Esophagus (tissue), 2 donors: ENCODE results near the gene SEMA5A. TPM values are rescaled to one million over a fixed set of nuclear protein-coding genes. Genes with fewer than 3 reads are reported as not detected.

ENCODE experiments used
- H3K27ac ChIP-seq, 2 donors: one replicate each; pipeline ENCODE4 v1.5.1; 2013; ENCODE audit warnings: low read depth in 2 of 2, mild to moderate bottlenecking in 2 of 2, inconsistent platforms in 1 of 2, low read length in 1 of 2, moderate library complexity in 1 of 2
- H3K27me3 ChIP-seq, 2 donors: one replicate each; pipeline ENCODE4 v1.6.1; 2013; ENCODE audit warnings: low read length in 2 of 2, control low read depth in 1 of 2, mild to moderate bottlenecking in 1 of 2; ENCODE audit not compliant: insufficient read depth in 2 of 2, control insufficient read depth in 1 of 2
- H3K36me3 ChIP-seq, 2 donors: one replicate each; pipeline ENCODE4 v1.6.1; 2013; ENCODE audit warnings: low read length in 1 of 2; ENCODE audit not compliant: control insufficient read depth in 2 of 2, insufficient read depth in 2 of 2
- H3K4me1 ChIP-seq, 2 donors: one replicate each; pipeline ENCODE4 v1.6.1; 2013; ENCODE audit warnings: low read length in 1 of 2; ENCODE audit not compliant: control insufficient read depth in 2 of 2, insufficient read depth in 2 of 2
- H3K4me3 ChIP-seq, 2 donors: one replicate each; pipeline ENCODE4 v1.5.1; 2013; ENCODE audit warnings: low read length in 2 of 2, mild to moderate bottlenecking in 2 of 2, low read depth in 1 of 2, moderate library complexity in 1 of 2
- H3K9me3 ChIP-seq, 2 donors: one replicate each; pipeline ENCODE4 v1.6.1; 2013; ENCODE audit warnings: mild to moderate bottlenecking in 2 of 2, low read depth in 1 of 2, low read length in 1 of 2, moderate library complexity in 1 of 2; ENCODE audit not compliant: control insufficient read depth in 2 of 2, insufficient read depth in 1 of 2
- WGBS, 2 donors: extraction: QIAGEN DNeasy Blood & Tissue Kit; methylation state at CpG; one replicate each; pipeline ENCODE4 v1.1.7; 2013; 5-methylcytosine and 5-hydroxymethylcytosine counted together
- polyA plus RNA-seq, 2 donors: library from polyadenylated mRNA; stranded (reverse); fragments of 200-250 nt; gene quantifications; one replicate each; pipeline ENCODE4 v1.2.3, GENCODE V29; 2013
- donor health status: healthy with polysubstance abuse.
- donor health status: Bipolar disorder and iron deficiency.

Gene SEMA5A
- polyA plus RNA-seq, 2 donors = 1.3 to 1.9 TPM

DNA sequence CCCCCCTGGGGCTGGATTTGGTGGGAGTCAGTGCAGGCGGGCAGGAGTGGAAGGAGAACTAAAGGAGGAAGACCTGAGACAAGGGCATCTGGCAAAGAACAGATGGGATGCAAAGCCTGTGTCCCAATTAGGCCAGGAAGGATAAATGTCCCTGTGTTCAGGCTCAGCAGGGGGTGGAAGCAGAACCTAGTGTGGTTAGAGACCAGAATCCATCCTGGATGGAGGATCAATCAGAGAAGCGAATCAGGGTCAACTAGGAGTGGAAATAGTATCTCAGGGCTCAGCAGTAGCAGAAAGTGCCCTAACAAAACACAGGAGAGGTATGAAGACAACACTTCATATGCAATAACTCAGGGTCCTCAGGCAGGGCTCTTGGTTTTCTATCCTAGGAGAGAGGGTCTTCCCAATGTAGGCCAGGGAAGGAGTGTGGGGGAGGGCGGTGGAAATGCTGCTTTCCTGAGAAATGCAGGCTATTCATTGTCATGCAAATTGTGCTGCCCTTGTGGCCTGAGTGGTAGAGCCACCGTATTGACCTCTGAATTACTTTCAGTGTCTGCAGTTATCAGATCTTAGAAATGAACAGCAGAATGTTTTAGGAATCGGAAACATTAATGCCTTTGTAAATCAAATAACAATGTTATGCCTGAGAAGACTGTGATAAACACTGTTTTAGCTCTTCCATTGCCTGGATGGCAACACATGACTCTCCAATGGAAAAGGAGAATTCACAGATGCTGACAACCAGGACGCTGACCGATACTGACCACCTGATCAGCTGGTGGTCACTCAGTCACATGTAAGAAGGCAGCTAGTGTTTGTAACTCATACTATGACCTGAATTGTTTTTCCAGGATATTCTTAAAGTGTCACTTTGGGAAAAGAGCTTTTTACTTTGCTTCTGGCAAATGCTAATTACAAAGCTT is 323.6 kb downstream of the SEMA5A start:
- Histone ChIP-seq H3K4me1 (no peaks in the 10 kb centered on the region), H3K36me3 (no peaks in the 10 kb centered on the region), H3K27ac (no peak overlapping the region), H3K27me3 (no peaks in the 10 kb centered on the region), H3K4me3 (no peak overlapping the region), H3K9me3 (no peaks in the 10 kb centered on the region)
- 88 to 89% methylated on average over 7 of the region's 7 CpGs for WGBS, 2 donors

- WGBS, 2 donors = 88 to 93% methylated on average over 4 of the region's 4 CpGs
- Histone ChIP-seq H3K27me3 (no peaks in the 10 kb centered on the region), H3K4me1 (peaks cover 0 to 3% of the 10 kb centered on the region in 2 donors), H3K36me3 (no peaks in the 10 kb centered on the region), H3K9me3 (no peaks in the 10 kb centered on the region), H3K27ac (no peak overlapping the region), H3K4me3 (no peak overlapping the region)
Measured at GRCh38 chr5:9218358-9218757, 327.5 kb downstream of the SEMA5A start.

DNA sequence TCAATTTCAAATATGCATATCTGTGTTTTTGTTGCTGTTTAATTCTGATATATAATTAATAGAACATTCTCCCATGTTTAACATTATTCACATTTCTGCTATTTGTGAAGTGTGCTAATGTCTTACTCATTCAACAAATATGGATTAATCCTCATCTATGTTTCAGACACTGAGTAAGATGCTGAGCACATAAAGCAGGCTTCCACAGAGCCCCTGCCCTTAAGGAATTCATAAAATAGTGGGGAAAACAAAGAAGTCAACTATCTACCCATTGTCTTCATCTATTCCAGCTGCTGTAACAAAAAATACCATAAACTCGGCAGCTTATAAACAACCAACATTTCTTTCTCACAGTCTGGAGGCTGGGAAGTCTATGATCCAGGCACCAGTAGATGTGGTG is 333.3 kb downstream of the SEMA5A start:
- Histone ChIP-seq H3K4me3 (no peak overlapping the region), H3K4me1 (peaks cover 0 to 3% of the 10 kb centered on the region in 2 donors), H3K36me3 (no peaks in the 10 kb centered on the region), H3K27ac (no peak overlapping the region), H3K27me3 (no peaks in the 10 kb centered on the region), H3K9me3 (no peaks in the 10 kb centered on the region)
- 36 to 83% methylated on average over 1 of the region's 1 CpG for WGBS, 2 donors

GRCh38 chr5:9209846-9210492 is 335.9 kb downstream of the SEMA5A start:
- Histone ChIP-seq H3K4me3 (no peak overlapping the region), H3K4me1 (peaks cover 0 to 3% of the 10 kb centered on the region in 2 donors), H3K27ac (no peak overlapping the region), H3K27me3 (no peaks in the 10 kb centered on the region), H3K9me3 (no peaks in the 10 kb centered on the region), H3K36me3 (no peaks in the 10 kb centered on the region)
- 83 to 84% methylated on average over 3 of the region's 3 CpGs for WGBS, 2 donors

DNA sequence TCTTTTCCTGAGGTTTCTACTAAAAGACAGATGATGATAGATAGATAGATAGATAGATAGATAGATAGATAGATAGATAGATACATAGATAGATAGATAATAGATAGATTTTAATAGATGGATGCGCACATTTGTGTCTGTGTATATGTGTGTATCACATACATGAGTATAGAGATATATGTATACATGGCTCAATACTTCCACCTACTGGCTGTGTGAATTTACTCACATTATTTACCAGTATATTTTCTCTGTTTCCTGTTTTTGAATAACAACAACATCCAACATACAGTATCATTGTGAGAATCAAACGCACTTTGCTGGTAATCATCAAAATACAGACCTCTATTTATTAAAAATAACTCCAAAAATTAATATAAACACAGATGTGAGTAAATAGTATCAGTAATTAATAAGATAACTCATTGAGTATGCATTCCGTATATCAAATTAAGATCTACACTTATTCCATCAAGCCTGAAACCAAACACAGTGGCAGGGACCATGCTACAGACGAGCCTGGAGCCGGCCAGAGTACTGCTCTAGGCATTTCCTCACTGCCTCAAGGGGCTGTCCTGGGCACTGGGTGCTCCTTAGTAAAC is 338.0 kb downstream of the SEMA5A start:
- Histone ChIP-seq H3K9me3 (no peaks in the 10 kb centered on the region), H3K27me3 (no peaks in the 10 kb centered on the region), H3K36me3 (no peaks in the 10 kb centered on the region), H3K27ac (no peak overlapping the region), H3K4me3 (no peak overlapping the region), H3K4me1 (no peaks in the 10 kb centered on the region)
- WGBS, 2 donors = 40 to 44% methylated on average over 5 of the region's 5 CpGs

GRCh38 chr5:9202636-9203035 is 343.2 kb downstream of the SEMA5A start:
- no peak overlapping the region for H3K27ac ChIP-seq
- no peaks in the 10 kb centered on the region for H3K36me3 ChIP-seq
- no peaks in the 10 kb centered on the region for H3K4me1 ChIP-seq
- WGBS, 2 donors = 64 to 73% methylated on average over 2 of the region's 2 CpGs
- H3K27me3 ChIP-seq = no peaks in the 10 kb centered on the region
- no peak overlapping the region for H3K4me3 ChIP-seq
- no peaks in the 10 kb centered on the region for H3K9me3 ChIP-seq

- H3K4me3 ChIP-seq = no peak overlapping the region
- no peaks in the 10 kb centered on the region for H3K27me3 ChIP-seq
- WGBS, 2 donors = 52 to 63% methylated on average over 6 of the region's 6 CpGs
- no peaks in the 10 kb centered on the region for H3K4me1 ChIP-seq
- H3K36me3 ChIP-seq = no peaks in the 10 kb centered on the region
- H3K27ac ChIP-seq = no peak overlapping the region
- no peaks in the 10 kb centered on the region for H3K9me3 ChIP-seq
Measured at GRCh38 chr5:9201761-9202160, 344.1 kb downstream of the SEMA5A start.

GRCh38 chr5:9201011-9201410 is 344.9 kb downstream of the SEMA5A start:
- Histone ChIP-seq H3K27ac (no peak overlapping the region), H3K36me3 (no peaks in the 10 kb centered on the region), H3K27me3 (no peaks in the 10 kb centered on the region), H3K4me3 (no peak overlapping the region), H3K9me3 (no peaks in the 10 kb centered on the region), H3K4me1 (no peaks in the 10 kb centered on the region)
- WGBS, 2 donors = 87% methylated on average over 2 of the region's 2 CpGs

DNA sequence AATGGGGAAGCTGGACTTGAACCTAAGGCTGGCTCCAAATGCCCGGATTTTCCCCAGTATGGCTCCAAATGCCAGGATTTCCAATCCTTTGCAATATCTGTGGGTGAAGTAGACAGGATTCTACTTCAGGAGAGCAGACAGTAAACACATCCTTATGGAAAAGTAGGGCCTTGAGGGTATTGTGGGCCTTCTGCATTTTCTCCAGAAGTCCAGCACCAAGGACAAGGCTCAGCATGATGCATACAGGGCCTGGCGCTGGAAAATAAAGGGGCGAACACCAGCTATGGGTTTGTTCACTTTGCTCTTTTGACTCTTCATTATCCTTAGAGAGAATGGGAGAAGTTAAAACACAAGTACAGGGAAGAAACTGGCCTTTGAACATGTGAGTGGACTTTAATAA is 347.5 kb downstream of the SEMA5A start:
- no peaks in the 10 kb centered on the region for H3K4me1 ChIP-seq
- WGBS, 2 donors = 92 to 96% methylated on average over 3 of the region's 3 CpGs
- H3K4me3 ChIP-seq = no peak overlapping the region
- no peaks in the 10 kb centered on the region for H3K36me3 ChIP-seq
- no peaks in the 10 kb centered on the region for H3K9me3 ChIP-seq
- no peaks in the 10 kb centered on the region for H3K27me3 ChIP-seq
- H3K27ac ChIP-seq = no peak overlapping the region
